SIG-M5 treated with dmso at 0.1 percent for 504 hours (cell line): ENCODE data around the gene MOV10L1.
A peak's percentile ranks its signal among the peaks of the same experiment; 100 is the strongest.
"Not testable (repeated sequence)": the region's sequence is repeated elsewhere in the genome, so short reads cannot be mapped to it uniquely, and the experiment has no call there.

Experiments used
- DNase-seq: peaks from one replicate; lab custom pipeline; 2025; ENCODE audit not compliant: unreplicated experiment; lab: John Stamatoyannopoulos, UW

Gene MOV10L1

GRCh38 chr22:50131894-50132293, 42.1 kb downstream of the MOV10L1 start:
- no peak for DNase-seq

- DNase-seq, result no peak
Observed at GRCh38 chr22:50134481-50134880, 44.7 kb downstream of the MOV10L1 start.

GRCh38 chr22:50136581-50137015, 46.8 kb downstream of the MOV10L1 start:
- no peak for DNase-seq

- DNase-seq, result not testable (repeated sequence)
Observed at GRCh38 chr22:50137277-50137676, 47.5 kb downstream of the MOV10L1 start.

- DNase-seq, result no peak
Observed at GRCh38 chr22:50138041-50138440, 48.2 kb downstream of the MOV10L1 start.

- no peak for DNase-seq
Observed at GRCh38 chr22:50138988-50139387, 49.2 kb downstream of the MOV10L1 start.

GRCh38 chr22:50139843-50140415, 50.1 kb downstream of the MOV10L1 start:
- no peak for DNase-seq

GRCh38 chr22:50140615-50141014, 50.8 kb downstream of the MOV10L1 start:
- DNase-seq, result no peak

GRCh38 chr22:50141462-50141861, 51.7 kb downstream of the MOV10L1 start:
- no peak for DNase-seq

GRCh38 chr22:50141891-50142363, 52.1 kb downstream of the MOV10L1 start:
- DNase-seq, result no peak

- DNase-seq, result peak; percentile 59
Observed at GRCh38 chr22:50143096-50143495, 53.3 kb downstream of the MOV10L1 start.

GRCh38 chr22:50144005-50144614, 54.3 kb downstream of the MOV10L1 start:
- no peak for DNase-seq

GRCh38 chr22:50145721-50146438, 56.1 kb downstream of the MOV10L1 start:
- DNase-seq, result no peak

- peak; percentile 17 for DNase-seq
Observed at GRCh38 chr22:50146439-50147238, 56.8 kb downstream of the MOV10L1 start.

GRCh38 chr22:50147258-50148165, 57.7 kb downstream of the MOV10L1 start:
- DNase-seq, result peak; percentile 48

- DNase-seq, result no peak
Observed at GRCh38 chr22:50148166-50148500, 58.3 kb downstream of the MOV10L1 start.

GRCh38 chr22:50148991-50149721, 59.4 kb downstream of the MOV10L1 start:
- DNase-seq, result peak; percentile 66

- DNase-seq, result no peak
Observed at GRCh38 chr22:50150161-50151129, 60.6 kb downstream of the MOV10L1 start.
